Kidney tubule cell (primary cell): ENCODE data around the gene ARHGAP10.
A peak's percentile ranks its signal among the peaks of the same experiment; 100 is the strongest.

Experiments
- DNase-seq: peaks from one replicate; pipeline ENCODE4 v3.0.0-alpha.2; 2018; ENCODE audit warnings: low spot score

ARHGAP10 gene

GRCh38 chr4:148092316-148093014 lies 360.6 kb downstream of the ARHGAP10 start:
- no peak for DNase-seq

GRCh38 chr4:148093065-148093464 lies 361.2 kb downstream of the ARHGAP10 start:
- no peak for DNase-seq

- DNase-seq: no peak
Measured at GRCh38 chr4:148094149-148094548, 362.3 kb downstream of the ARHGAP10 start.

- no peak for DNase-seq
Measured at GRCh38 chr4:148095346-148095923, 363.5 kb downstream of the ARHGAP10 start.

- DNase-seq: no peak
Measured at GRCh38 chr4:148097801-148098200, 365.9 kb downstream of the ARHGAP10 start.

GRCh38 chr4:148101235-148101634 lies 369.3 kb downstream of the ARHGAP10 start:
- peak; percentile 19 for DNase-seq

- DNase-seq: no peak
Measured at GRCh38 chr4:148101790-148102189, 369.9 kb downstream of the ARHGAP10 start.

- no peak for DNase-seq
Measured at GRCh38 chr4:148103597-148104355, 371.9 kb downstream of the ARHGAP10 start.

- DNase-seq: no peak
Measured at GRCh38 chr4:148108766-148109165, 376.9 kb downstream of the ARHGAP10 start.

GRCh38 chr4:148109216-148109615 lies 377.3 kb downstream of the ARHGAP10 start:
- DNase-seq: no peak

- DNase-seq: no peak
Measured at GRCh38 chr4:148110169-148110568, 378.3 kb downstream of the ARHGAP10 start.

GRCh38 chr4:148112231-148112982 lies 380.5 kb downstream of the ARHGAP10 start:
- DNase-seq: peak; percentile 41

- peak; percentile 11 for DNase-seq
Measured at GRCh38 chr4:148114436-148114835, 382.5 kb downstream of the ARHGAP10 start.

GRCh38 chr4:148116264-148116663 lies 384.4 kb downstream of the ARHGAP10 start:
- no peak for DNase-seq

GRCh38 chr4:148116969-148117368 lies 385.1 kb downstream of the ARHGAP10 start:
- DNase-seq: no peak

- no peak for DNase-seq
Measured at GRCh38 chr4:148118179-148118578, 386.3 kb downstream of the ARHGAP10 start.

GRCh38 chr4:148118633-148119032 lies 386.7 kb downstream of the ARHGAP10 start:
- DNase-seq: no peak

GRCh38 chr4:148120216-148120615 lies 388.3 kb downstream of the ARHGAP10 start:
- no peak for DNase-seq
